Mesendoderm (in vitro differentiated cells): ENCODE measurements around the gene AGTRAP.

Experiments
- DNase-seq: peaks from one replicate; pipeline ENCODE4 v3.0.0; 2013
- H2AK5ac ChIP-seq: 2 replicates; pipeline ENCODE4 v1.6.1; 2013; ENCODE audit warnings: low read length, inconsistent platforms
- H2BK120ac ChIP-seq: 2 replicates; pipeline ENCODE4 v1.6.1; 2013; ENCODE audit warnings: low read depth, mild to moderate bottlenecking, low read length, moderate library complexity, mixed read lengths
- H2BK15ac ChIP-seq: replicated peaks from 2 replicates; pipeline ENCODE4 v1.6.1; 2013; ENCODE audit warnings: low read depth, mild to moderate bottlenecking, moderate library complexity
- H2BK5ac ChIP-seq: 2 replicates; pipeline ENCODE4 v1.6.1; 2013; ENCODE audit warnings: low read length, inconsistent platforms
- H3K18ac ChIP-seq: 2 replicates; pipeline ENCODE4 v1.6.1; 2013; ENCODE audit warnings: mild to moderate bottlenecking, low read length, mixed read lengths
- H3K23ac ChIP-seq: one replicate; pipeline ENCODE4 v1.6.1; 2013; ENCODE audit warnings: low read length
- H3K27ac ChIP-seq: 2 replicates; pipeline ENCODE4 v1.5.1; 2013; ENCODE audit warnings: low read depth, mild to moderate bottlenecking, inconsistent platforms, low read length, moderate library complexity
- H3K27me3 ChIP-seq: 2 replicates; pipeline ENCODE4 v1.6.1; 2013; ENCODE audit warnings: low read length, control low read depth, mild to moderate bottlenecking, inconsistent platforms; ENCODE audit not compliant: insufficient read depth, poor library complexity
- H3K36me3 ChIP-seq: 2 replicates; pipeline ENCODE4 v1.6.1; 2013; ENCODE audit warnings: low read length, inconsistent platforms; ENCODE audit not compliant: control insufficient read depth, insufficient read depth
- H3K4ac ChIP-seq: one replicate; pipeline ENCODE4 v1.6.1; 2013; ENCODE audit warnings: low read depth, mild to moderate bottlenecking, low read length, moderate library complexity
- H3K4me1 ChIP-seq: 2 replicates; pipeline ENCODE4 v1.6.1; 2013; ENCODE audit warnings: low read depth, low read length, inconsistent platforms; ENCODE audit not compliant: control insufficient read depth
- H3K4me2 ChIP-seq: 2 replicates; pipeline ENCODE4 v1.6.1; 2013; ENCODE audit warnings: low read length
- H3K4me3 ChIP-seq: 2 replicates; pipeline ENCODE4 v1.5.1; 2013; ENCODE audit warnings: mild to moderate bottlenecking, low read length
- H3K56ac ChIP-seq: one replicate; pipeline ENCODE4 v1.6.1; 2013; ENCODE audit warnings: low read length
- H3K79me1 ChIP-seq: 2 replicates; pipeline ENCODE4 v1.6.1; 2013; ENCODE audit warnings: low read length, inconsistent platforms
- H3K79me2 ChIP-seq: 2 replicates; pipeline ENCODE4 v1.6.1; 2013; ENCODE audit warnings: mild to moderate bottlenecking, low read length; ENCODE audit not compliant: control insufficient read depth, insufficient read depth
- H3K9ac ChIP-seq: 2 replicates; pipeline ENCODE4 v1.6.1; 2013; ENCODE audit warnings: low read length, inconsistent platforms
- H4K5ac ChIP-seq: one replicate; pipeline ENCODE4 v1.6.1; 2013; ENCODE audit warnings: low read length
- H4K8ac ChIP-seq: one replicate; pipeline ENCODE4 v1.6.1; 2013; ENCODE audit warnings: low read depth, mild to moderate bottlenecking, control low read depth, low read length, moderate library complexity
- WGBS: extraction: QIAGEN DNeasy Blood & Tissue Kit; methylation state at CpG from one replicate; pipeline ENCODE4 v1.1.7; 2013; ENCODE audit warnings: low lambda C conversion rate, missing lambda C conversion rate; ENCODE audit not compliant: insufficient coverage; ENCODE audit errors: extremely low coverage; 5-methylcytosine and 5-hydroxymethylcytosine counted together

Gene AGTRAP

DNA sequence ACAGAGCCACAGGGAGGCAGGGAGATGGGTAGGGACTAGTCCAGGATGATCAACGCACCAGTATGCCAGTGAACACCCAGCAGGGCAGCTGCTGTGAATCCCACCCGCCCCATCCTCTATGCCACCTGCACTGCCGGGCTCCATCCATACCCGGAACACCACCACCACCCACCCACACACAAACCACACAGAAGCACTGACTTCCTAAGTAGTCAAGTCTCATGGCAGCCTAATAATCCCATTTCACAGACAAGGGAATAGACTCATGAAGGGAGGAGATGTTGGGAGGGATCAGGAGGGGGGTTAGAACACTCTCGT, 38.1 kb upstream of the AGTRAP start:
- no peak for DNase-seq
- Histone ChIP-seq H3K4me3 (no peak overlapping the region), H3K56ac (no peak overlapping the region), H3K18ac (no peak overlapping the region), H3K4me1 (peaks cover 3% of the 10 kb centered on the region), H2BK15ac (no peak overlapping the region), H3K9ac (no peak overlapping the region), H3K79me2 (no peaks in the 10 kb centered on the region), H4K5ac (no peak overlapping the region), H2BK5ac (no peak overlapping the region), H3K4ac (no peak overlapping the region), H2AK5ac (no peak overlapping the region), H3K27ac (no peak overlapping the region), H3K4me2 (no peak overlapping the region), H3K23ac (no peak overlapping the region), H2BK120ac (no peak overlapping the region), H4K8ac (no peak overlapping the region), H3K79me1 (peaks cover 5% of the 10 kb centered on the region), H3K27me3 (no peaks in the 10 kb centered on the region), H3K36me3 (no peaks in the 10 kb centered on the region)
- WGBS, result no CpG with 5 or more reads among the region's 5 CpGs

DNA sequence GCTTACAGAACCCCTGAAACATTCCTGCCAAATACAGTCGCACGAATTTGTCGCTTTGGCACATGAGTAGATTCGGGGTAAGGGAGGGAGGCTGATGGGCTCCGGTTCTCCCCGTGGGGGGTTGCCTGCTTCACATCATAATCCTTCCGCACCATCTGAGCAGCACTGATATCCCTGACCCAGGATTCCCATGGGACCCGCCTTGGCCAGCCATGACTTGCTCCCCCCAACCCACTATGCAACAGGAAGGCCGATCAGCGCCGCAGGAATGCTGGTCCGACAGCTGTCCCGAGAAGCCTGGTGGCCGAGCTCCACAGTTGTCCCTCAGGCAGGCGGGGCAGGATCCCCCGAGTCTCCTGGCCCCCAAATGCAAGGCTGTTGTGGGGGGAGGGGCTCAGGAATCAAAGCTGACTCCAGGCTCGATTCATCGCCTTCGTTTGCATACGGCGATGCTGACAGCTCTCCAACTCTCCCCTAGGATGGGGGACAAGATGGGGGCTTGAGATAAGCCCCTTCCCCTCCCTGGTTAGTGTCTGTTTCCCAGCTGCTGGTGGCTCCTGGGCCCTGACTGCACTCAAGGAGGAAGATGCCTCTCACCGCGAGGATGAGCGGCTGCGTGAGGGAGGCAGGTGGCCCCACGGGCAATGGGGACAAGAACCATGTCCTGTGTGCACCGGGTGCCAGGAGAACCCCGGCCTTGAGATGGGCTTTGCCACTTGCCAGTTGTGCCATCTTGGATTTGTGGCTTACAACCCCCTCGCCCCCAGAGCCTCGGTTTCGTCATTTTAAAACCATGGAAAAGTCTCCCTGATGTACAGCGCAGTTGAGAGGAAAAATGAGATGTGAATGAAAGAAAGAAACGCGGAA, 35.1 kb upstream of the AGTRAP start:
- Histone ChIP-seq H3K18ac (no peak overlapping the region), H3K27me3 (no peaks in the 10 kb centered on the region), H3K27ac (no peak overlapping the region), H2BK120ac (no peak overlapping the region), H3K4ac (no peak overlapping the region), H3K56ac (peak overlapping the region; percentile 30), H2AK5ac (no peak overlapping the region), H3K23ac (no peak overlapping the region), H3K4me3 (no peak overlapping the region), H4K5ac (no peak overlapping the region), H2BK5ac (no peak overlapping the region), H3K36me3 (no peaks in the 10 kb centered on the region), H3K79me2 (no peaks in the 10 kb centered on the region), H4K8ac (no peak overlapping the region), H3K9ac (peak overlapping the region; percentile 10), H3K79me1 (peaks cover 5% of the 10 kb centered on the region), H3K4me2 (no peak overlapping the region), H3K4me1 (peaks cover 6% of the 10 kb centered on the region), H2BK15ac (no peak overlapping the region)
- DNase-seq, result no peak
- WGBS, result no CpG with 5 or more reads among the region's 34 CpGs

DNA sequence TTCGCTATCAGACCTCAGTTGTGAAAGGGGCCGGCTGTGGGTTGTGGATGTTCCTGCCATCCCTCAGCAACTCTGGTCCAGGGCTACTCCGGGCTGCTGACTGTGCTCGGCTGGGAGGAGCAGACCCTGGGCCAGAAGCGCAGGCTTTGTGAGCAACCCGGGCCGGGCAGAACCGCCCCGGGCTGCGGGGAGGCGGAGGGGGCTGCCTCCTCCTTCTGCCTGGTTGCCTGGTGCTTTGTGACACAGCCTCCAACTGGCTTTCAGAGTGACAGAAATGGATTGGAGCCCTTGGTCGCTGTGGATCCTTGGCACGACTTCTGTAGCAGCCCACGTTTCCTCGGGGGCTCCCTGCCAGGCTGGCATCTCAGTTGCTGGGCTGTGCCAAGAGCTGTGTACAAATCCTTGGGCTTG, 34.4 kb upstream of the AGTRAP start:
- Histone ChIP-seq H3K23ac (no peak overlapping the region), H4K5ac (no peak overlapping the region), H3K4me3 (no peak overlapping the region), H3K27ac (no peak overlapping the region), H2BK5ac (no peak overlapping the region), H3K4me2 (no peak overlapping the region), H2AK5ac (no peak overlapping the region), H2BK120ac (no peak overlapping the region), H3K36me3 (no peaks in the 10 kb centered on the region), H3K56ac (no peak overlapping the region), H2BK15ac (no peak overlapping the region), H3K79me1 (peaks cover 5% of the 10 kb centered on the region), H3K79me2 (no peaks in the 10 kb centered on the region), H3K4ac (no peak overlapping the region), H4K8ac (no peak overlapping the region), H3K9ac (no peak overlapping the region), H3K18ac (no peak overlapping the region), H3K4me1 (peaks cover 6% of the 10 kb centered on the region), H3K27me3 (no peaks in the 10 kb centered on the region)
- no CpG with 5 or more reads among the region's 15 CpGs for WGBS
- DNase-seq, result no peak

DNA sequence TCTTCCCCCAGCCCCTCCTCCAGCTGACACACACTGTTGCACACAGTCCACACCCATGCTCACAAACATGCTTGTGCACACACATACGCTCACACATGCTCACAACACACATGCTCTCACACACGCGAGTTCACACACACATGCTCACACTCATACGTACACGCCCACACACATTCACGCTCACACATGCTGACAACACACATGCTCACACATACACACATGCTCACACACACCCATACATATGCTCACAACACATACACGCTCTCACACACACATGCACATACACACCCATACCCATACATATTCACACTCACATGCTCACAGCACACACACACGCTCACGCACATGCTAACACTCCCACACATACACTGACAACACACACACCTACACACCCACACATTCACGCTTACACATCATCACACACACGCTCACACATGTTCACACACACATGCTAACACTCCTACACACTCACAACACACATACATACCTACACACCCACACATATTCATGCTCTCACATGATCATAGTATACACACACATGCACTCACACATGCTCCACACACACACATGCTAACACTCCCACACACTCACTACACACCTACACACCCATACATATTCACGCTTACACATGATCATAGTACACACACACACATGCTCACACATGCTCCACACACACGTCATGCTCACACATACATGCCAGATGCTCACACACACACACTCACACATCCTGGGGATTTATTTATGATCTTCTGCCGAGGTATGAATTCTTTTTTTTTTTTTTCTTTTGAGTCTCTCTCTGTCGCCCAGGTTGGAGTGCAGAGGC, 33.7 kb upstream of the AGTRAP start:
- H3K79me2 ChIP-seq, result no peaks in the 10 kb centered on the region
- H3K18ac ChIP-seq, result no peak overlapping the region
- H3K4me1 ChIP-seq, result peaks cover 6% of the 10 kb centered on the region
- no peak overlapping the region for H4K5ac ChIP-seq
- H3K9ac ChIP-seq, result no peak overlapping the region
- no peak for DNase-seq
- H3K79me1 ChIP-seq, result peaks cover 5% of the 10 kb centered on the region
- peak overlapping the region; percentile 20 for H3K23ac ChIP-seq
- H2BK120ac ChIP-seq, result no peak overlapping the region
- no peak overlapping the region for H3K56ac ChIP-seq
- H3K4ac ChIP-seq, result no peak overlapping the region
- no peak overlapping the region for H3K4me3 ChIP-seq
- 100% methylated on average over 7 of the region's 15 CpGs for WGBS
- no peak overlapping the region for H3K4me2 ChIP-seq
- H2BK5ac ChIP-seq, result no peak overlapping the region
- no peak overlapping the region for H4K8ac ChIP-seq
- H3K27me3 ChIP-seq, result no peaks in the 10 kb centered on the region
- no peak overlapping the region for H3K27ac ChIP-seq
- no peaks in the 10 kb centered on the region for H3K36me3 ChIP-seq
- H2AK5ac ChIP-seq, result no peak overlapping the region
- H2BK15ac ChIP-seq, result no peak overlapping the region

DNA sequence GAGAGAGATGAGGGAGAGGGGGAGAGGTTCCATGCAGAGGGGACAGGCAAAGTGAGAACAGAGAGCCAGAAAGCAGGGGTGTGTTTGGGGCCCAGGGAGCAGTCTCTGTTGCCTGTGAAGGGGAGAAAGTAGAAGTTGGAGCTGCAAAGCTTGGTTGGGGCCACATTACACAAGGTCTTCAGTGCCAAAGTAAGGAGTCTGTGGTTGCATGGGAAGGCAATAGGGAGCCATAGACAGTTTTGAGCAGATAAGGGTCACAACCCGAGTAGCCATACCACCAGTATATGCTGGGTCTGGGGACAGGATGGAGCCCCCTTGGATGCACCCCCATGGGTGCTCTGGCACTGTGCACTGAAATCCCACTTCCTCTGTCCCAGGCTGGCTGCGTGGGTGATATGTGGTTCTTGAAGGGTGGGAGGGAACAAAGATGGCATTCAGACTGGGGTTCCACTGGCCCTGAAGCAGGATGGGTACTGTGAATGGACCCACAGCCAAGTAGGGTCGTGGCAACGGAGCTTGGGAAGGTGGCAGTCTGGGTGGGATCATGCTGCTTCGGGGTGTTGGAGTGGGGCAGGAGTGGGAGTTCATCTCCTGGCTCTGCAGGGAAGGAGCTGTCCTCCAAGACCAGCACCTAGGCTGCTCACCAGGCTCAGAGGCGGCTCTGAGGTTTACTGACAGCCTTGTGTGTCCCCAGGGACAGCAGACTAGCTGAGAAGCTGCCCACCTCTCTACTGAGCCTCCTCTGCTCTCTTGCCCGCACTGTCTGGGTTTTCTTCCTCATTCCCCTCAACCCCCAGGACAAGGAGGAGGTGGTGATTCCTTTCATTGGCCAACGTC, 32.4 kb upstream of the AGTRAP start:
- no peaks in the 10 kb centered on the region for H3K27me3 ChIP-seq
- H3K4me3 ChIP-seq, result no peak overlapping the region
- no peak overlapping the region for H3K27ac ChIP-seq

More for the DNA sequence above, 32.4 kb upstream of the AGTRAP start:
- no peak for DNase-seq
- H3K4ac ChIP-seq, result no peak overlapping the region
- H4K5ac ChIP-seq, result no peak overlapping the region
- no peak overlapping the region for H2BK120ac ChIP-seq
- H2BK5ac ChIP-seq, result no peak overlapping the region
- H3K79me1 ChIP-seq, result peaks cover 5% of the 10 kb centered on the region
- H4K8ac ChIP-seq, result no peak overlapping the region
- H3K23ac ChIP-seq, result no peak overlapping the region
- peak overlapping the region; percentile 37 for H3K56ac ChIP-seq
- H3K36me3 ChIP-seq, result no peaks in the 10 kb centered on the region
- H3K4me2 ChIP-seq, result no peak overlapping the region
- no CpG with 5 or more reads among the region's 8 CpGs for WGBS
- no peaks in the 10 kb centered on the region for H3K79me2 ChIP-seq
- no peak overlapping the region for H3K9ac ChIP-seq
- no peak overlapping the region for H3K18ac ChIP-seq
- H3K4me1 ChIP-seq, result peaks cover 11% of the 10 kb centered on the region
- no peak overlapping the region for H2AK5ac ChIP-seq
- no peak overlapping the region for H2BK15ac ChIP-seq
